Natural killer cell treated with Interleukin-12 subunit alpha and Interleukin-12 subunit beta and Interleukin-15 and Interleukin-18, amount 100 ng/mL, for 72 hours (primary cell): Measurements from ENCODE around the gene GRHL1. TPM values are rescaled to one million over a fixed set of nuclear protein-coding genes. Genes with fewer than 3 reads are reported as not detected.

ENCODE experiments used
- ATAC-seq, 2 donors: fragments of 150-1000 bp; cut with Tn5 transposase in 1 of 2; sonication (Bioruptor Pico), chemical (Tn5 transposase) in 1 of 2; 2 replicates each; pipeline ENCODE4 v1.10.0; 2021
- DNase-seq: peaks from one replicate; pipeline ENCODE4 v3.0.0; 2022; ENCODE audit warnings: low spot score
- H3K27ac Mint-ChIP-seq, 2 donors: 1 replicate in 1 of 2; 2 replicates in 1 of 2; pipeline ENCODE4 v1.8.0; 2022; ENCODE audit warnings: mixed read lengths in 2 of 2, mild to moderate bottlenecking in 1 of 2, moderate library complexity in 1 of 2
- H3K27me3 Mint-ChIP-seq, 2 donors: 1 replicate in 1 of 2; 2 replicates in 1 of 2; pipeline ENCODE4 v1.8.0; 2022; ENCODE audit warnings: mixed read lengths in 2 of 2
- H3K36me3 Mint-ChIP-seq: one replicate; pipeline ENCODE4 v1.8.0; 2022; ENCODE audit warnings: mixed read lengths
- H3K4me1 Mint-ChIP-seq, 2 donors: 1 replicate in 1 of 2; 2 replicates in 1 of 2; pipeline ENCODE4 v1.8.0; 2022; ENCODE audit warnings: low read depth in 2 of 2, mixed read lengths in 2 of 2, mild to moderate bottlenecking in 1 of 2
- H3K4me3 Mint-ChIP-seq: one replicate; pipeline ENCODE4 v1.8.0; 2022; ENCODE audit warnings: mixed read lengths
- H3K9me3 Mint-ChIP-seq: 2 replicates; pipeline ENCODE4 v1.8.0; 2022; ENCODE audit warnings: mixed read lengths
- total RNA-seq, 2 donors: library from RNA; stranded (reverse); gene quantifications; one replicate each; pipeline ENCODE4 v1.2.3, GENCODE V29; 2022

The GRHL1 gene
- total RNA-seq, 2 donors from 2014 or later = 1.1 to 1.4 TPM

DNA sequence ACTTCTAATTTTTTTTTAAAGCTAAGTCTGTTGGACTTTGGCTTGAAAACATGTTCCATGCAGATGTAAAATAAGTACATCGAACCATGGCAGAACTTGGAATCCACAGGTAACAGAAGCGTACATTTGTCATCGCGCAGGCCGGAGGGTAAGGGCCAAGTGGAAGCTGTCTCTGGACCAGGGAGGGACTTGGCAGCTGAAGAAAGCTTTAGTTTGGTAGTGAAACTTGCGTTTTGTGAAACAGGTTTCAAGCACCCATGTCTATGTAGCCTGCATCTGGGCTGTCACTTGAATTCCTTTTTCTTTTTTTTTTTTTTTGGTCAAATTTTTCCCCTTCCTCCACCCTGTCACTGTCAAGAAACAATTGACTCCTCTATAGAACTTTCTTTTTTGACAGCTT is 20.4 kb downstream of the GRHL1 start:
- Mint-ChIP-seq H3K4me3 (no peak overlapping the region), H3K27me3 (peaks cover 0 to 4% of the 10 kb centered on the region in 2 donors), H3K36me3 (no peaks in the 10 kb centered on the region), H3K9me3 (no peaks in the 10 kb centered on the region), H3K4me1 (peaks cover 3 to 4% of the 10 kb centered on the region in 2 donors), H3K27ac (no peak overlapping the region)
- no peak for ATAC-seq
- no peak for DNase-seq

DNA sequence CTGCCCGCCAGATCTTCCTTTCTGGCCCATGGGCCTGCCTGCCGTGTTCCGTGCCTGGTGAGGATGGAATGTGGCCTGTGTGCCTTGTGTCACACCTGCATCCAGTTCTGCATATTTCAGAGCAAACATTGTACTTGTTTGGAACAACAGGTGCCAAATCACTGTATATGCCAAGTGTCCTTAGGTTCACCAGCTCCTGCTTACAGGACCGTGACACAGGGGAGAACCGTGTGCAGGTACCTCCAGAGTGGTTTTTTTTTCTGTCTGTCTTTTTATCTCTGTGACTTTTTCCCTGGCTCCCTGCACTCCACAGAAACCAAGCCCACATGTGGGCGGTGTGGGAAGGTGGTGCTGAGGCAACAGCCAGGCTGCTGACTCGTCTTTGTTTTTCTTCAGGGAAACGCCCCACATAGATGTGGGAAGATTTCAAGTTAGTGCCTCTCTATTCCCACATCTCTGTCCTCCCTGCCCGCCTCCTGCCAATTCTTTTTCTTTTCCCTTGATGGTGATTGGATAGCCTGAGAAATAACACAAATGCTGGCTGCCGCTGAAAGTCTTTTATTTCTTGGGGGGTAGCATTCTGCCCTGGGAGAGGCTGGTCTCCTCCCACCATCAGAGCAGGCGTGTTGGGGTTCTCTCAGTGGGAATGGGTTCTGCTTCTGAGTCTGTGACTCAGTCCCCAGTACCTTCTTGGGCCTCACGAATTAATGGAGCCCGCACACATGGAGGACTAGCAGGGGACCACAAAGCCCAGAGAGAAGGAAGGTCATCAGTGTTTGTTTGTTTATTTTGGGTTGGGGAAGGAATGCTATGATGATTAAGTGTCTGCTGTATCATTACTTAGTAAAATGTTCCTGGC is 21.4 kb downstream of the GRHL1 start:
- Mint-ChIP-seq H3K4me3 (no peak overlapping the region), H3K36me3 (no peaks in the 10 kb centered on the region), H3K27ac (no peak overlapping the region), H3K27me3 (peaks cover 2 to 7% of the 10 kb centered on the region in 2 donors), H3K9me3 (no peaks in the 10 kb centered on the region), H3K4me1 (peaks cover 3 to 5% of the 10 kb centered on the region in 2 donors)
- ATAC-seq (no peak), DNase-seq (no peak)

- Mint-ChIP-seq H3K9me3 (no peaks in the 10 kb centered on the region), H3K36me3 (no peaks in the 10 kb centered on the region), H3K27me3 (peaks cover 8 to 12% of the 10 kb centered on the region in 2 donors), H3K4me3 (no peak overlapping the region), H3K27ac (no peak overlapping the region), H3K4me1 (peaks cover 7 to 10% of the 10 kb centered on the region in 2 donors)
- DNase-seq = no peak
- ATAC-seq = no peak
These were observed 22.2 kb downstream of the GRHL1 start for GRCh38 chr2:9973690-9974089.

- Mint-ChIP-seq H3K9me3 (no peaks in the 10 kb centered on the region), H3K27me3 (peaks cover 8 to 12% of the 10 kb centered on the region in 2 donors), H3K4me3 (no peak overlapping the region), H3K36me3 (no peaks in the 10 kb centered on the region), H3K4me1 (peaks cover 7 to 10% of the 10 kb centered on the region in 2 donors), H3K27ac (no peak overlapping the region)
- DNase-seq (no peak), ATAC-seq (no peak)
These were observed 22.9 kb downstream of the GRHL1 start for GRCh38 chr2:9974343-9974742.

- ATAC-seq (no peak), DNase-seq (no peak)
- Mint-ChIP-seq H3K36me3 (no peaks in the 10 kb centered on the region), H3K4me3 (no peak overlapping the region), H3K27ac (no peak overlapping the region), H3K27me3 (peaks cover 8 to 15% of the 10 kb centered on the region in 2 donors), H3K4me1 (peaks cover 9 to 10% of the 10 kb centered on the region in 2 donors), H3K9me3 (no peaks in the 10 kb centered on the region)
These were observed 23.8 kb downstream of the GRHL1 start for GRCh38 chr2:9975328-9975727.

DNA sequence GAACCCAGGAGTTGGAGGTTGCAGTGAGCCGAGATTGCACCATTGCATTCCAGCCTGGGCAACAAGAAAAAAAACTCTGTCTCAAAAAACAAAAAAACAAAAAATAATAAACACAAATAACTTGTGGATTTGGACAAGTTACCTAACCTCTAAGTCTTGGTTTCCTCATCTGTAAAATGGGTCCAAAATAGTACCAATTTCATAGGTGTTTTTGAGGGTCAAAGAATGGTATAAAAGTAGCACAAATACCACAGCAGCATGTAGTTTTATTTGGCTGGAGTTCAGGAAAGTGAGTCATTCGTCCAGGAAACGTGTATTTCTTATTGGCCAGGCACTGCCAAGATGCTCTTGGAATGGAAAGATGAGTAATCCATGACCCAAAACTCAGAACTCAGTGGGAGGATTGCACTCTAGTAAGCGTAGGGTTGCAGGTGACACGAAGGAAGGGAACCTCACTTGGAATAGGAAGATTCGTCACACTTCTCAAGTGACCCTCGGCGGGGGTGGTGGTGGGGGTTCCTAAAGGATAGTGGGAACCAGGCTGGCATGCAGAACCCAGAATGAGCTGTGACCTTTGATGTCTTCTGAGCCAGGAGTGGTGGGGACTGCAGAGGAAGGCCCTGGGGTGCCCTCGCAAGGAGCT is 24.4 kb downstream of the GRHL1 start:
- Mint-ChIP-seq H3K9me3 (no peaks in the 10 kb centered on the region), H3K36me3 (no peaks in the 10 kb centered on the region), H3K27me3 (peaks cover 8 to 15% of the 10 kb centered on the region in 2 donors), H3K4me3 (no peak overlapping the region), H3K4me1 (peaks cover 9 to 10% of the 10 kb centered on the region in 2 donors), H3K27ac (no peak overlapping the region)
- ATAC-seq (no peak), DNase-seq (no peak)

GRCh38 chr2:9979977-9980376 is 28.5 kb downstream of the GRHL1 start:
- no peaks in the 10 kb centered on the region for H3K36me3 Mint-ChIP-seq
- peaks cover 8 to 15% of the 10 kb centered on the region in 2 donors for H3K27me3 Mint-ChIP-seq
- H3K4me3 Mint-ChIP-seq = no peak overlapping the region
- DNase-seq = no peak
- ATAC-seq = no peak
- no peak overlapping the region for H3K27ac Mint-ChIP-seq
- no peaks in the 10 kb centered on the region for H3K9me3 Mint-ChIP-seq
- peaks cover 10 to 14% of the 10 kb centered on the region in 2 donors for H3K4me1 Mint-ChIP-seq

GRCh38 chr2:9980520-9980919 is 29.0 kb downstream of the GRHL1 start:
- Mint-ChIP-seq H3K27me3 (peaks cover 8 to 15% of the 10 kb centered on the region in 2 donors), H3K27ac (no peak overlapping the region), H3K4me1 (peaks cover 10 to 14% of the 10 kb centered on the region in 2 donors), H3K36me3 (no peaks in the 10 kb centered on the region), H3K9me3 (no peaks in the 10 kb centered on the region), H3K4me3 (no peak overlapping the region)
- ATAC-seq (no peak), DNase-seq (no peak)

GRCh38 chr2:9981655-9982054 is 30.2 kb downstream of the GRHL1 start:
- Mint-ChIP-seq H3K4me1 (peaks cover 7 to 11% of the 10 kb centered on the region in 2 donors), H3K27me3 (peaks cover 8 to 13% of the 10 kb centered on the region in 2 donors), H3K9me3 (no peaks in the 10 kb centered on the region), H3K4me3 (no peak overlapping the region), H3K27ac (no peak overlapping the region), H3K36me3 (no peaks in the 10 kb centered on the region)
- DNase-seq = no peak
- ATAC-seq = no peak

- H3K27ac Mint-ChIP-seq = no peak overlapping the region
- H3K36me3 Mint-ChIP-seq = no peaks in the 10 kb centered on the region
- no peaks in the 10 kb centered on the region for H3K9me3 Mint-ChIP-seq
- peaks cover 8% of the 10 kb centered on the region in 2 donors for H3K27me3 Mint-ChIP-seq
- ATAC-seq (no peak), DNase-seq (no peak)
- H3K4me1 Mint-ChIP-seq = peaks cover 7 to 11% of the 10 kb centered on the region in 2 donors
- H3K4me3 Mint-ChIP-seq = no peak overlapping the region
These were observed 30.8 kb downstream of the GRHL1 start for GRCh38 chr2:9982248-9982647.

DNA sequence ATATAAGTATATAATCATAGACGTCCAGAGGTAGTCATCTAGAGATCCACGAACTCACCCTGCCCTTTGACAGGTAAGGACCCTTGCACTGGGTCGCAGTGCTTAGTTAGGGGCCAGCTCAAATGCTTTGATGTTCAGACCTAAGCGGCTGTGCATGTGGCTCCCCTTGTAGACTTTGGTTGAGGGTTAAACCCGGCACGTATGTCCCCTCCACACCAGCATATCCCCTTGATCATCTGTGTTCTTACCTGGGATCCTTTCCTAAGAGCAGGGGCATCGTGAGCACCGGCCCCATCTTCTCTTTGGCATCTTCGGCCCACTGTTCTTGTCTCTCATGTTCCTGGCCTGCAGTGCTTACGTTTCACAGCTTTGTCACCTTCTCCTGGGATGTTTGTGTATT is 31.4 kb downstream of the GRHL1 start:
- DNase-seq = no peak
- Mint-ChIP-seq H3K27ac (no peak overlapping the region), H3K36me3 (no peaks in the 10 kb centered on the region), H3K4me1 (peaks cover 5 to 10% of the 10 kb centered on the region in 2 donors), H3K27me3 (peaks cover 6 to 7% of the 10 kb centered on the region in 2 donors), H3K9me3 (no peaks in the 10 kb centered on the region), H3K4me3 (no peak overlapping the region)
- no peak for ATAC-seq

DNA sequence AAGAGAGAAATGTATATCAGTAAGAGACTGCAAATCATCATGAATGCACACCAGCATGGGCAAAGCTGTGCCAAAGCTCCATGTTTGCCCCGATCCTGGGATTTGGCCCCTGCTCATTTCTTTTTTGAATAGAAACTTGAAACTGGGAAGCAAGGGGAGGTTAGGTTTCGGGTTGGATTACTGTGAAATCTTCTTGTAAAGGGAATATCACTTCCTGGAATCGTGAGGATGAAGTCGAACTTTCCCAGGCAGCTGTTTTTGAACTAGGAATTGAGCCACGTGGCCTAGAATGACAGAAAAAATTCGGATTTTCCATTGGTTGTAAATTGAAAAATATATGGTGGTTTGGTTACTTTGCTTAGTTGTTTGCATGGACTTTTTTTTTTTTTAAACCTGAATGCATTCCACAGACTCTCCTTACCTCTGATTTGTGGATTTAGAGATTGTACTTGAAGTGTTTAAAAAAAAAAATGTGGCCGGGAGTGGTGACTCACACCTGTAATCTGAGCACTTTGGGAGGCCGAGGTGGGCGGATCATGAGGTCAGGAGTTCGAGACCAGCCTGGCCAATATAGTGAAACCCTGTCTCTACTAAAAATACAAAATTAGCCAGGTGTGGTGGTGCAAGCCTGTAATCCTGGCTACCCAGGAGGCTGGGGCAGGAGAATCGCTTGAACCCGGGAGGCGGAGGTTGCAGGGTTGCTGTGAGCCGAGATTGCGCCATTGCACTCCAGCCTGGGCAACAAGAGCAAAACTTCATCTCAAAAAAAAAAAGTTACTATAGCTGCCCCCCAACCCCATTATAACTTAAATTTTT is 32.1 kb downstream of the GRHL1 start:
- no peak overlapping the region for H3K4me3 Mint-ChIP-seq
- H3K27me3 Mint-ChIP-seq = peaks cover 0 to 2% of the 10 kb centered on the region in 2 donors
- H3K4me1 Mint-ChIP-seq = peaks cover 0 to 7% of the 10 kb centered on the region in 2 donors
- DNase-seq (no peak), ATAC-seq (no peak)
- no peaks in the 10 kb centered on the region for H3K9me3 Mint-ChIP-seq
- no peaks in the 10 kb centered on the region for H3K36me3 Mint-ChIP-seq
- no peak overlapping the region for H3K27ac Mint-ChIP-seq

- no peak overlapping the region for H3K4me3 Mint-ChIP-seq
- peaks cover 0 to 7% of the 10 kb centered on the region in 2 donors for H3K4me1 Mint-ChIP-seq
- H3K27ac Mint-ChIP-seq = no peak overlapping the region
- no peaks in the 10 kb centered on the region for H3K9me3 Mint-ChIP-seq
- peaks cover 0 to 2% of the 10 kb centered on the region in 2 donors for H3K27me3 Mint-ChIP-seq
- H3K36me3 Mint-ChIP-seq = no peaks in the 10 kb centered on the region
- ATAC-seq (peak; percentile 70 to 72), DNase-seq (peak; percentile 67)
These were observed 32.8 kb downstream of the GRHL1 start for GRCh38 chr2:9984217-9984739.
